SK-N-SH treated with all-trans-retinoic acid at 6 μM for 48 hours (cell line): Measurements from ENCODE around the gene TEX11.

Experiments
- ATAC-seq: fragments of 200-7000 bp; cut with Tn5 transposase; 3 replicates; pipeline ENCODE4 v1.9.1; 2020; ENCODE audit warnings: mild to moderate bottlenecking, moderate library complexity
- ARNTL ChIP-seq: fragments of 450-650 bp; formaldehyde crosslinking; IDR thresholded peaks from 2 replicates; pipeline ENCODE4 v1.5.0; 2020; ENCODE audit warnings: low read depth, mild to moderate bottlenecking, moderate library complexity, borderline replicate concordance
- BACH2 ChIP-seq: fragments of 250-450 bp; sonication (Bioruptor Pico); IDR thresholded peaks from 2 replicates; pipeline ENCODE4 v1.9.0; 2021; ENCODE audit warnings: mild to moderate bottlenecking, borderline replicate concordance
- CREB5 ChIP-seq: fragments of 250-450 bp; sonication (Bioruptor Pico); IDR thresholded peaks from 2 replicates; pipeline ENCODE4 v1.5.1; 2020; ENCODE audit warnings: low read depth, mild to moderate bottlenecking, moderate library complexity
- CSDC2 ChIP-seq: fragments of 250-450 bp; sonication (Bioruptor Pico); IDR thresholded peaks from 2 replicates; pipeline ENCODE4 v1.5.0; 2020; ENCODE audit warnings: mild to moderate bottlenecking, moderate library complexity
- GLIS3 ChIP-seq: fragments of 250-450 bp; sonication (Bioruptor Pico); IDR thresholded peaks from 2 replicates; pipeline ENCODE4 v1.5.0; 2020; ENCODE audit warnings: mild to moderate bottlenecking, moderate library complexity
- ISL1 ChIP-seq: fragments of 250-450 bp; sonication (Bioruptor Pico); IDR thresholded peaks from 2 replicates; pipeline ENCODE4 v2.1.2; 2022; ENCODE audit warnings: mild to moderate bottlenecking, moderate library complexity
- PATZ1 ChIP-seq: fragments of 250-450 bp; sonication (Bioruptor Pico); IDR thresholded peaks from 2 replicates; pipeline ENCODE4 v1.8.0; 2020; ENCODE audit warnings: mild to moderate bottlenecking, moderate library complexity, borderline replicate concordance
- PPARA ChIP-seq: fragments of 250-450 bp; sonication (Bioruptor Pico); IDR thresholded peaks from 2 replicates; pipeline ENCODE4 v1.5.0; 2020; ENCODE audit warnings: mild to moderate bottlenecking, borderline replicate concordance
- RARB ChIP-seq: fragments of 250-450 bp; sonication (Bioruptor Pico); IDR thresholded peaks from 2 replicates; pipeline ENCODE4 v1.8.0; 2021; ENCODE audit warnings: mild to moderate bottlenecking, moderate library complexity
- SNAI2 ChIP-seq: fragments of 250-450 bp; sonication (Bioruptor Pico); IDR thresholded peaks from 2 replicates; pipeline ENCODE4 v1.5.0; 2020; ENCODE audit warnings: mild to moderate bottlenecking, moderate library complexity
- TCF4 ChIP-seq: fragments of 250-450 bp; sonication (Bioruptor Pico); IDR thresholded peaks from 2 replicates; pipeline ENCODE4 v1.8.0; 2021; ENCODE audit warnings: mild to moderate bottlenecking, moderate library complexity, borderline replicate concordance
- TOX ChIP-seq: fragments of 250-450 bp; sonication (Bioruptor Pico); IDR thresholded peaks from 2 replicates; pipeline ENCODE4 v1.8.0; 2021; ENCODE audit warnings: mild to moderate bottlenecking, moderate library complexity, borderline replicate concordance
- ZFP3 ChIP-seq: fragments of 250-450 bp; sonication (Bioruptor Pico); IDR thresholded peaks from 2 replicates; pipeline ENCODE4 v1.5.0; 2020; ENCODE audit warnings: mild to moderate bottlenecking, moderate library complexity
- ZFP30 ChIP-seq: fragments of 450-650 bp; formaldehyde crosslinking; IDR thresholded peaks from 2 replicates; pipeline ENCODE4 v1.5.0; 2022; ENCODE audit warnings: mild to moderate bottlenecking, moderate library complexity
- ZNF565 ChIP-seq: fragments of 450-650 bp; formaldehyde crosslinking; conservative IDR thresholded peaks from 2 replicates; pipeline ENCODE4 v1.5.0; 2020; ENCODE audit warnings: low read depth, mild to moderate bottlenecking, moderate library complexity
- ZNF8 ChIP-seq: fragments of 450-650 bp; formaldehyde crosslinking; IDR thresholded peaks from 2 replicates; pipeline ENCODE4 v1.5.0; 2020; ENCODE audit warnings: mild to moderate bottlenecking, moderate library complexity
- TF ChIP-seq, protein P1 (sequence below): fragments of 250-450 bp; sonication (Bioruptor Pico); IDR thresholded peaks from 2 replicates; pipeline ENCODE4 v1.5.0; 2020; ENCODE audit warnings: mild to moderate bottlenecking, moderate library complexity
- TF ChIP-seq, protein P2 (sequence below): fragments of 250-450 bp; sonication (Bioruptor Pico); IDR thresholded peaks from 2 replicates; pipeline ENCODE4 v1.5.1; 2021; ENCODE audit warnings: mild to moderate bottlenecking, moderate library complexity
- TF ChIP-seq, protein P3 (sequence below): fragments of 250-450 bp; sonication (Bioruptor Pico); IDR thresholded peaks from 2 replicates; pipeline ENCODE4 v1.8.0; 2021; ENCODE audit warnings: low read depth, mild to moderate bottlenecking, moderate library complexity, borderline replicate concordance

The TEX11 gene

GRCh38 chrX:70498129-70498528 lies 410.4 kb downstream of the TEX11 start:
- TF ChIP-seq, protein P1, sequence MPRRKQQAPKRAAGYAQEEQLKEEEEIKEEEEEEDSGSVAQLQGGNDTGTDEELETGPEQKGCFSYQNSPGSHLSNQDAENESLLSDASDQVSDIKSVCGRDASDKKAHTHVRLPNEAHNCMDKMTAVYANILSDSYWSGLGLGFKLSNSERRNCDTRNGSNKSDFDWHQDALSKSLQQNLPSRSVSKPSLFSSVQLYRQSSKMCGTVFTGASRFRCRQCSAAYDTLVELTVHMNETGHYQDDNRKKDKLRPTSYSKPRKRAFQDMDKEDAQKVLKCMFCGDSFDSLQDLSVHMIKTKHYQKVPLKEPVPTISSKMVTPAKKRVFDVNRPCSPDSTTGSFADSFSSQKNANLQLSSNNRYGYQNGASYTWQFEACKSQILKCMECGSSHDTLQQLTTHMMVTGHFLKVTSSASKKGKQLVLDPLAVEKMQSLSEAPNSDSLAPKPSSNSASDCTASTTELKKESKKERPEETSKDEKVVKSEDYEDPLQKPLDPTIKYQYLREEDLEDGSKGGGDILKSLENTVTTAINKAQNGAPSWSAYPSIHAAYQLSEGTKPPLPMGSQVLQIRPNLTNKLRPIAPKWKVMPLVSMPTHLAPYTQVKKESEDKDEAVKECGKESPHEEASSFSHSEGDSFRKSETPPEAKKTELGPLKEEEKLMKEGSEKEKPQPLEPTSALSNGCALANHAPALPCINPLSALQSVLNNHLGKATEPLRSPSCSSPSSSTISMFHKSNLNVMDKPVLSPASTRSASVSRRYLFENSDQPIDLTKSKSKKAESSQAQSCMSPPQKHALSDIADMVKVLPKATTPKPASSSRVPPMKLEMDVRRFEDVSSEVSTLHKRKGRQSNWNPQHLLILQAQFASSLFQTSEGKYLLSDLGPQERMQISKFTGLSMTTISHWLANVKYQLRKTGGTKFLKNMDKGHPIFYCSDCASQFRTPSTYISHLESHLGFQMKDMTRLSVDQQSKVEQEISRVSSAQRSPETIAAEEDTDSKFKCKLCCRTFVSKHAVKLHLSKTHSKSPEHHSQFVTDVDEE = no peak
- TF ChIP-seq ARNTL (CRISPR knock-in tag) (no peak), TOX (CRISPR knock-in tag) (no peak), ZFP30 (no peak), ZNF8 (CRISPR knock-in tag) (no peak), ZFP3 (no peak)
- TF ChIP-seq, protein P2, sequence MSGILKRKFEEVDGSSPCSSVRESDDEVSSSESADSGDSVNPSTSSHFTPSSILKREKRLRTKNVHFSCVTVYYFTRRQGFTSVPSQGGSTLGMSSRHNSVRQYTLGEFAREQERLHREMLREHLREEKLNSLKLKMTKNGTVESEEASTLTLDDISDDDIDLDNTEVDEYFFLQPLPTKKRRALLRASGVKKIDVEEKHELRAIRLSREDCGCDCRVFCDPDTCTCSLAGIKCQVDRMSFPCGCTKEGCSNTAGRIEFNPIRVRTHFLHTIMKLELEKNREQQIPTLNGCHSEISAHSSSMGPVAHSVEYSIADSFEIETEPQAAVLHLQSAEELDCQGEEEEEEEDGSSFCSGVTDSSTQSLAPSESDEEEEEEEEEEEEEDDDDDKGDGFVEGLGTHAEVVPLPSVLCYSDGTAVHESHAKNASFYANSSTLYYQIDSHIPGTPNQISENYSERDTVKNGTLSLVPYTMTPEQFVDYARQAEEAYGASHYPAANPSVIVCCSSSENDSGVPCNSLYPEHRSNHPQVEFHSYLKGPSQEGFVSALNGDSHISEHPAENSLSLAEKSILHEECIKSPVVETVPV (CRISPR knock-in tag) = no peak
- no peak for ATAC-seq

- TF ChIP-seq ZFP3 (no peak), GLIS3 (CRISPR knock-in tag) (no peak), BACH2 (no peak), TCF4 (no peak), CREB5 (CRISPR knock-in tag) (no peak), RARB (no peak), ARNTL (CRISPR knock-in tag) (no peak), PPARA (CRISPR knock-in tag) (no peak), SNAI2 (CRISPR knock-in tag) (no peak), ISL1 (CRISPR knock-in tag) (no peak), ZNF565 (CRISPR knock-in tag) (no peak), TOX (CRISPR knock-in tag) (no peak), PATZ1 (no peak), ZNF8 (CRISPR knock-in tag) (no peak), CSDC2 (CRISPR knock-in tag) (no peak)
- TF ChIP-seq, protein P1 = no peak
- TF ChIP-seq, protein P3, sequence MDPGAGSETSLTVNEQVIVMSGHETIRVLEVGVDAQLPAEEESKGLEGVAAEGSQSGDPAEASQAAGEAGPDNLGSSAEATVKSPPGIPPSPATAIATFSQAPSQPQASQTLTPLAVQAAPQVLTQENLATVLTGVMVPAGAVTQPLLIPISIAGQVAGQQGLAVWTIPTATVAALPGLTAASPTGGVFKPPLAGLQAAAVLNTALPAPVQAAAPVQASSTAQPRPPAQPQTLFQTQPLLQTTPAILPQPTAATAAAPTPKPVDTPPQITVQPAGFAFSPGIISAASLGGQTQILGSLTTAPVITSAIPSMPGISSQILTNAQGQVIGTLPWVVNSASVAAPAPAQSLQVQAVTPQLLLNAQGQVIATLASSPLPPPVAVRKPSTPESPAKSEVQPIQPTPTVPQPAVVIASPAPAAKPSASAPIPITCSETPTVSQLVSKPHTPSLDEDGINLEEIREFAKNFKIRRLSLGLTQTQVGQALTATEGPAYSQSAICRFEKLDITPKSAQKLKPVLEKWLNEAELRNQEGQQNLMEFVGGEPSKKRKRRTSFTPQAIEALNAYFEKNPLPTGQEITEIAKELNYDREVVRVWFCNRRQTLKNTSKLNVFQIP (CRISPR knock-in tag) = no peak
- no peak for ATAC-seq
Measured at GRCh38 chrX:70497026-70497425, 411.5 kb downstream of the TEX11 start.
